Stimulated activated CD4-positive, alpha-beta T cell treated with anti-CD3 and anti-CD28 coated beads, TNF-alpha, amount 100 ng/mL, for 24 hours (primary cell): ENCODE results near the gene CARS1.

Experiments used
- DNase-seq, 3 experiments: peaks; one replicate each; pipeline ENCODE4 v3.0.0-alpha.2; 2020; ENCODE audit warnings: low read depth in 3 of 3

The CARS1 gene

DNA sequence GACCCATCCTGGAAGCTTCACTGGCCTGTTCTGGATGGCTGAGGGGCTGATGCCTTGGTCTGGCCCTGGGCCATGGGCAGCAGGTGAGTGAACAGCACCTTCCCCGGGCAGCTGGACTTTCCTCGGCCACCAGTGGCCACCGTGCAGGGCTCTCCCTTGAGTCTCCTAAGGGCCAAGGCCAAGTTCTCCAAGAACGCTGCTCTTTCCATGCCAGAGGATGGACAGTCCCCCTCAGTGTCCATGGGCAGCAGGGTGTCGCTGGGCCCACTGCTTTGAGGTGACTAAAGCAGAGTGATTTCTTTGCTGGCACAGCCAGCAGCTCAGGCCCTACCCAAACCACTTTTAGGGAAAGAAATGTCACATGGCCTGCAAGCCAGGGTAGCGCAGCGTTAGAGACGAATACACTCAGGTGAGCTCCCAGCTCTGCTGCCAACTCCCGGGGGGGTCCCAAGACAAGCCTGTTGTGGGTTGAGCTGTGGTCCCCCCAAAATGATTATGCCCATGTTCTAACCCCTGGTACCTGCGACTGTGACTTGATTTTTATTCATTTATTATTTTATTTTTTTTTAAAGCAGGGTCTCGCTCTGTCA is 3.3 kb upstream of the CARS1 start:
- no peak for DNase-seq

DNA sequence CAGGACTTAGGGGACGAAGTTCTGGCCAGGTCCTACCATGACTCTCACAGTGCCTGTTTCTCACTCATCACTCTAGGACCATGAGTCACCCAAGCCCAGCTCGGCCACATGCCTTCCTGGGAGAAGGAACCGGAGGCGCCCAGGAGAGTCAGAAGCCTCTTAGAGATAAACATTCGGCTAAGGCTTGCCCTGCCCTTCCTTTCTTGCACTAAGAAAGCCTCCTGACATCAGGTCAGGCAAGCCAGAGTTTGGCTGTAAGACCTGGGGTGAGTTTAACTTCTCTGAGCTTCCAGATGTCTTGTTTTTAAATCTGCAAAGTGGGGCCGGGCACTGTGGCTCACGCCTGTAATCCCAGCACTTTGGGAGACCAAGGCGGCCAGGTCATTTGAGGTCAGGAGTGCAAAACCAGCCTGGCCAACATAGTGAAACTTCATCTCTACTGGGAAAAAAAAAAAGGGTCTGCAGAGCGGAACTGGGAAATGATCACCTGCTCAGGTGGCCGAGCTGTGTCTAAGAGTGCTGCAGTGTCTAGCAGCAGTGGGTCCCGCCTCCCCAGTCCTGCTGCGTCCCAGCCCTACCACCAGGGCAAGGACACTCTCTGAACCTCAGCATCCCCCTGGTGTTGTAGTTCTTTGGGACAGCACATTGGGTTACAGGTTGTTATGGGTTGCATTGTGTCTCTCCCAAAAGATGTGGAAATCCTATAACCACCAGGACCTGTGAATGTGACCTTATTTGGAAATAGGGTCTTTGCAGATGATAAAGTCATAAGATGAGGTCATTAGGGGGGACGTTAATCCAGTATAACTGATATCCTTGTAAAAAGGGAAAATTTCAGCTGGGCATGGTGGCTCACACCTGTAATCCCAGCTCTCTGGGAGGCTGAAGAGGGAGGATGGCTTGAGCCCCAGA is 1.8 kb upstream of the CARS1 start:
- DNase-seq, result no peak

DNA sequence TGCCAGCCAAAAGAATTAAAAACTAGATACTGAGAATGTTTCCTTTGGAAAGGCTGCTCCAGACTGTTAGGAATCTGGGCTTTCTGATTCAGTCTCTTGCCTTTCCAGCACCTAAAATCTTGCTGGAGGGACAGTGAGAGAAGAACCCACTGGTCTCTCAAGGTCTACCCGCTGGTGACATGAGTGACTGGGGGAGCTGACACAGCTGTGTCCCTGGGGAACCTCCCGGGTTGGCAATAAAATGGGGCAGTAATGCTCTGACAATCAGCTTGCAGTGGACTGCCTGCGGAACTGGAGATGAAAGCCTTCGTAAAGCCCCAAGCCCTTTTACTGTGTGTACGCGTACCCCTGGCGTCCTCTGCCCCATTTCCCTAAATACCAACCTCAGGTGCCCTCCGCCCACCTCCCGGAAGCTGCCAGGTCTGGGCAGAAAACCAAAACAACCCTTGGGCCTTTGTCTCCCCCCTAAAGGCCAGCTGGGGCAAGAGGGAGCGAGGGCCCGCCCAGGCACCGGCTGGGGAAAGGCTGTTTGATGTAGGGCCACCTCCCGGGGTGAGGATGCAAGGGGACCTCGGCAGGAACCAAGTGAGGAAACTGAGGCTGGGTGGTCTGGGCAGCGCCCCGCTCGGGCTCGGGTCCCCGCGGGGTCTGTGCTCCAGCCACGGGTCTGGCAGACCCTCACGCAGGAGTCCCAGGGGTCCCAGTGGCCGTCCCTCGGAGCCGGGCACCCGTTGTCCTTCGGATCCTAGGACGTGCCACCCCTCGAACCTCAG is 741 bp downstream of the CARS1 start:
- DNase-seq, result peak in 1 of 3 experiments; percentile 22

DNA sequence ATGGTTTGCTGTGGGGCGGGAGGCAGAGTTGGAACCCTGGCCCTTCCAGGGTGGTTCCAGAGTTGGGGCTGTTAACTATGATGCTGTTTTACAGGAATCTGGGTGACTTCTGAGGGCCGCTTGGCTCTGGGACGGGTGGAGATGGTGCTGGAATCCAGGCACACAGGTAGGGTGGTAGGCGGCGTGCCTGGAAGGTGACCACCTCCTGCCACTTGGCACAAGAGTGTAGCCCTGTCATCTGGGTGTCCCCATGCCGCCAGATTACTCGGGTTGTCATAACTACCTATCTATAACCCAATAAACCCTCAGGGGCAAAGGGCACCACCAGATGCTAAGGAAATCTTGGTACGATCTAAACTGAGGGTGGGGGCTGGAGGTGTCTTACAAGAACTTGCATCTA is 1.3 kb downstream of the CARS1 start:
- no peak for DNase-seq

DNA sequence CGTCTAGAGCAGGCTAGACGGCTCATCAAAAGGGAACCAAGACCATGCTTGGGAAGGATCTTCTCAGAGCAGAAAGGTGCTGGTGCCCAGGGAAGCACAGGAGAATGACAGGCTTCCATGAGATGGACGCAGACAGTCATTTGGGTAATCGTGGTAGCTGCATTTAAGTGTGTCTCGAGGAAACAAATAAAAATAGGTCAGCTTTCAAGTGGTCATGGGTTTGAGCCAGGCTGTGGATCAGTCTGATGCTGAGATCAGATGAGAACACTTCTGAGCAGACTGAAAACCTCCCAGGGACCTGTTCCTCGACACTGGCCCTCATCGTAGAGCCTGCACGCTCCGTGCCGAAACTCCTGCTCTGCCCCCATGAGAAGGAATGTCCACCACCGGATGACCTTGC is 4.7 kb downstream of the CARS1 start:
- DNase-seq, result no peak

DNA sequence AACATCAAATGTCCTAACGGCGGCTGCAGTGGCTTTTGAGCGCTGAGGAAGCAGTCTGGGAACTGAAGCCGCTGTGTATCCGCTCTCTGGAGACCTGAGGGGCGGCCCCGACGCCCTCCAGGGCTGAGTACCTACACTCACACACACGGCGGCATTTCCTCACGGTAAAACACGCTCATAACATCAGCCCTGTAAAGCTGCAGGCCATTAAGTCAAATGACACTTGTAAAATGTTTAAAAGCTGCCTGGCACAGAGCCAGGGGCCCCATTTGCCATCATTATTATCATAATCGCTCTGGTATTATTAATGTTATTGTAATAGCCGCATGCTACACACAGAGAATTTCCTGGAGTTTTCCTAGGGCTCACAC is 5.1 kb downstream of the CARS1 start:
- DNase-seq, result no peak

DNA sequence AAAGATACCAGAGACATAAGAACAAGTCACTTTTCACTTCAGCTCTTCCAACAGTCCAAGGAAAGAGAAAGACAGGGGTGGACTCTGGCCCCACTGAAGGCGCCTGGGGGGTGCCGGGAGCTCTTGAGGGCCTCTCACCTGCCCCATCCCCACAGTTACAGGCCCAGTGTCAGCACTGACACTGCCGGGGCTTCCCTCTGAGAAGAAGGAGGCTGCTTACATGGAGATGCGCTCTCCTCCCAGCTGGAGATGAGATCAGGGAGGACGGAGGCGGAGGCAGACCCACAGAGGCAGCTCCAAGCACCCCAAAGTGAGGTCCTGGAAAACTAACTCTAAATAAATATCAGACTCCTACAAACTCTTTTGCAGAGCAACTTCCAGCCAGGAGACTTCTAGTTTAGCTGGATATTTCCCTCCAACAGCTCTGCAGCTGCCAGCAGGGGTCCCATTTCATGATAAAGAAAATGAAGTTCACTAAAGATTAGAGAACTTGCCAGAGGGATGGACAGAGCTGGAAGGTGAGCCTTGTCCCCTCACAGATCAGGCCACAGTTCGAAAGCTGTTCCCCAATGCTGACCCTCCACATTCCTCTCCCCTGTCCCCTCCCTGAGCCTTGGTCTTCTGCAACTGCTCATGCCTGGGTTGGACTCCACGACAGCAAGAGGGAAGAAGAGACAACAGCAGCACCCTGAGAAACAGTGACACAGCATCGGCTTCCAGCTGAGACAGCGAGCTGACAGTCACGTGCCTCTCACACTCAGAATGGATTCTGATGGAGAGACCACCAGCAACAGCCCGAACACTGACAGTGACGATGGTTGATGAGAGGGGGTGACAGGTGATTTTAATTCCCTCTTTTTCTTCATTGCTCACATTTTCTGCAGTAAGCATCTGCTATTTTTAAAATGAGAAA is 5.8 kb downstream of the CARS1 start:
- no peak for DNase-seq

DNA sequence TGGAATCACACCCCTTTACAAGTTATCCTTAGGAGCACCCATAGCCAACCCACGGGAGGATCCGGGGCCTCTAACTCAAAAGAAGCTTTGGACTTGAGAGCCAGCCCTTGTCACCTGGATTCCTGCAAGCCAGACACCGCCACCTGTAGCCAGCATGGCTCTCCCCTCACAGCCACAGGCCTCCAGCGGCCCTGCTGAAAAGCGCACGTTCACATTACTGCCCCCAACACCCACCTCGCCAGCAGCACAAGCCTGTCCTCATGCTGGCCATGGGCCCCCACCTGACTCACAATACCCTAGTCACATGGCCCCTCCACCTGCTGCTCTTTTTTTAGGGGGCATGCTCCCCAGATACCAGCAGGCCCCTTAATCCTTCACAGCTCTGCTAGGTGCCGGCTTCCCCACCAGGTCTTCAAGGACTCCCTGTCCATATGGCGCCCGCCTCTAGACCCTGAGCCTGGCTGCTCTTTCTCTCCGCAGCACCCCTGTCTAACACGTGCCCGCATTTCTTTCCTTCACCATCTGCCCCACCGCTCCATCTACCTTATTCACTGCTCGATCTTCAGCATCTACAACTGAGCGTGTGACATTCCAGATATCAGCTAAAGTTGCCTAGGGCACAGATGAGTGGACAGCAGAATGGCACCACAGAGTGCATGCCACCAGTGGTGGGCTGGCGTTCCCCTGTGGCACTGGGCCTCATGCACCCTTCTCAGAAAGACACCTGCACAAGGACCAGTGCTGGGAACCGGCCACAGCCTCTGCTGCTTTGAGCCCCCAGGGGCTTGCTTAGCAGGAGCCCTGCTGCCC is 6.6 kb downstream of the CARS1 start:
- no peak for DNase-seq

DNA sequence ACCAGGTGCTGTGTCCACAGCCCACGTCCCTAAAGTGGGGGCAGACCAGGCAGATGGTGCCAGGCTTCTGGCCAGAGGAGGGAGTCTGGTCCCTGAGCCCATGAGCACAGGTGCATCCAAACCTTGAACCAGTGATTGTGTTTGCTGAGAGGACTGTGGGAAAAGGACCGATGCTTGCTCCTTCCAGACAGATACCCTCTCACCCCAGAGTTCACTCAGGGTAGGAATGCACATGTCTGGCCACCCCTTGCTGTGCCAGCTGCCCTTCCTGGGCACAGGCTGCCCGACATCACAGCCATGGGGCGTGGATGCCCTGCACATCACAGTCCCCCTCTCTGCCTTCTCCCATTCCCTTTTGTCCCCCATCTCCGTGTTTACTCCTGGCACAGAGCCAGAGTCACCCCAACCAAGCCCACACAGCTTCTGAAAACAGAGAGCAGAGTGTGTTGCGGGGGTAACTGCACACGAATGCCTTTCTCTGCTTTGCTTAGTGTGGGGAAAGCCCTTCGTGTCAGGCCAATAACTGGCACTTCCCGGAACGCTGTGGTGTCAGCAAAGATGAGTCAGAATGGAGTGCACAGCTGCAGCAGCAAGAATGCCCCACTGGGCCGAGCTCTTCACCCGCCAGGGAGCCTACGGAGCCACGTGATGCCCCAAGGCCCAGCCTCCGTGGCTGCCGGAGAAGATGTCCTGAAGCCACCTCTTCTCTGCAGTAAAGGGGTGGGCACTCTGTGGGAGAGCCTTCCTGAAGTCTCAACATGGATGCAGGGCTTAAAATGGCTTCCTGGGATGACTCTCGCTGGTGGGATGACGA is 7.6 kb downstream of the CARS1 start:
- DNase-seq, result peak in 2 of 3 experiments; percentile 55 to 56

DNA sequence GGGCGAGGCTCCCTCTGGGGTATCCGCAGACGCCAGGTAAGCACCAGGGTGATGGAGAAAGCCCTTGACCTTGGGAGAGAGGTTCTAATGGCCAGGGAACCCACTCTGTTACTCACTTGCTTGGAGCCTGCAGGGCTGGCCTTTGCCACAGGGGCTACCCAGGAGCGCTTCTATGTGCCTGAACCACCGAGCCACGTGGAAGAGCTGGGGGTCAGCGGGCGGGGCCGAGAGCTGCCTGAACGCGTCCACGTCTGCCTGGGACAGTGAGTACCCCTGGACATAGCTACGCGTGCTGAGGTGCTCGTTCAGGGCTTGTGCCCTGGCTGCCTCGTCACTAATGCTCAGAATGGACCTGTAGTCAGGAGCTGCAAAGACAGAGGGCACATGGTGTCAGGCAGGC is 9.6 kb downstream of the CARS1 start:
- DNase-seq, result no peak

DNA sequence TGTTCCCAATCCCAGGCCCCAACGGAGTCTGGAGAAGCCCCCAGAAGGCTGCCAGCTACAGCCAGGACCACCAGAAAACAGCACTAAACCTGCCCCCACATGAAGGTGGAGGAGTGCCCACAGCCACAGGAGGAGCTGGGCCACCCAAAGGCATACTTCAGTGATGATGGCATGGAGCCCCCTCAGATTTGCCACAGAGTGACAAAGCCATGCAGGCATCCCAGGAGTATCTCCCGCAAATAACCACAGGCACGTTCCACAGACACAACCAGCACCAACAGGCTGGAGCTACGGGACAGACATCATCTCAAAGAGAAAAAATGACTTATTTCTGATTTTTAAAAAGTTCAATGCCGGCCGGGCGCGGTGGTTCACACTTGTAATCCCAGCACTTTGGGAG is 10.6 kb downstream of the CARS1 start:
- no peak for DNase-seq

DNA sequence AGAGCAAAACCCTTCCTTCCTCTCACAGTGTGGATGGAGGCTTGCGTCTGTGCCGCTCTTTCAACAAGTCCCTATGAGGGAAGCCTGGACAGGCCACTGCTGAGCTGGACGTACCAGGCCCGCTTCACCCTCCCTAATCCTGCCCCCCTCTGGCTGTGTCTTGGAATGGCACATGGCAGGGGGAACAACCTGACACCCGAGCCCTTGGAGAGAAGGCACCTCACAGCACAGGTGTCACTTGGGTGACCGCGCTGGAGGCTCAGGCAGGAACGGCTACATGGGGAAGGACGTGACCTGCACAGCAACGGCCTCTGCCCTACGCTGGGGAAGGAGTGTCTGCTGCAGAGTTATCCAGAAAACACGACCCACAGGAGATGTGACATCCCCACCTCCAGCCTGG is 11.0 kb downstream of the CARS1 start:
- no peak for DNase-seq

DNA sequence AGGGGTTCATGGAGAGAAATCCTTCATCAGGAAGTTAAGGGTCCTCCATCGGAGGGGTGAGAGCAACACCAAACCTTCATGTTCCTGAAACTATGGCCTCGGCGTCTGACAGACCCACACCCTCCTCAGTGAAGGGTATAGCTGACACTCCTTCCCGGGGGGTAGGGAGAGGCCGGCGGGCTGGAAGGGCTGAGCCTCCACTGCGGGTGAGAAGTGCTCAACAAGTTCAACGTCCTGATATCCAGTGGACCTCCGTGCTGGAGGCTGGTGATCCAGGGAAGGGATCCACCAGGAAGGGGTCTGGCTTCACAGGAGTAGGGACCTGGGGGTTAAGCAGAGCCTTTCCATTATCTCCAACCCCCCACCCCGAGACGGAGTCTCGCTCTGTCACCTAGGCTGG is 12.3 kb downstream of the CARS1 start:
- DNase-seq, result no peak

DNA sequence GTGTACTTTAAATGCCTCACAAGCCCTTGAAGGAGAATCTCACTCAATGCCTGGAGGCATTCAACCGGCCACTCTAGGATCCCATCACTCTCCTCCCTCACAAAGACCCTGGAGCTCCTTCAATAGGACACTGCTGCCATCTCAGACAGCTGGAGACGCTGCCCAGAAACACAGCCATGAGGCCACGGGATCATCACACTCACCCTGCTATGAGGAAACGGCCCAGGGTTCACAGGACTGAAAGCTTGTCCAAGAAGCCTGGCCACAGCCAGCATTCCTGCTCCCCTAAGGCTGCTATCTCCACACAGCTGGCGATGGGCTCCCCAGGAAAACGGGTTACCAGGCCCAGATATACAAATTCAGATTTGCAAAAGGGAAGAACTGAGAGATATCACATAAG is 13.2 kb downstream of the CARS1 start:
- no peak for DNase-seq

DNA sequence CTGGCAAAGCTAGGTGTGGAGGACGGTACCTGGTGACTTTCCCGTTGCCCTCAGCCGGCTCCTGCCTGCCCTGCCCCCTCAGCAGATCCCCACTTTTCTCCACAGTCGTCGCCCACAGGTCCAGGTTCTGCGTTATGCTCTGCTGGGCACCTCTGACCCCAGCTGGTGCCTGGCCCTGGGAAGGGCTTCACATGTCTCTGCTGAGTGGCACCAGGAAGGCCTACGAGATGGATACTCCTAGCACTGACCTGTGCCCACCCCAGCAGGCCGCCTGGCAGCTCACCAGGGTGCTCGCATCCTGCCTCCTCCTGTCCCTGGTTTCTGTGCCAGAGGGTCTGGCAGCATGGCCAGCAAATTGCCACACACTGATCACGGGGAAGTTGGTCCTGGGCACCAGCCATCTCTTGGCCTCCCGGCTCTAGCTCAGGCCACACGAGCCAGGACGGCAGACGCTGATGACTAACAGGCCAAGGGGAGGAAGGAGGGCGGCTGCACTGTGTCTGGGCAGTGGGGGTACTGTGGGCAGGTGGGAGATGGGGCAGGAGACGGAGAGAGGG is 13.8 kb downstream of the CARS1 start:
- no peak for DNase-seq

DNA sequence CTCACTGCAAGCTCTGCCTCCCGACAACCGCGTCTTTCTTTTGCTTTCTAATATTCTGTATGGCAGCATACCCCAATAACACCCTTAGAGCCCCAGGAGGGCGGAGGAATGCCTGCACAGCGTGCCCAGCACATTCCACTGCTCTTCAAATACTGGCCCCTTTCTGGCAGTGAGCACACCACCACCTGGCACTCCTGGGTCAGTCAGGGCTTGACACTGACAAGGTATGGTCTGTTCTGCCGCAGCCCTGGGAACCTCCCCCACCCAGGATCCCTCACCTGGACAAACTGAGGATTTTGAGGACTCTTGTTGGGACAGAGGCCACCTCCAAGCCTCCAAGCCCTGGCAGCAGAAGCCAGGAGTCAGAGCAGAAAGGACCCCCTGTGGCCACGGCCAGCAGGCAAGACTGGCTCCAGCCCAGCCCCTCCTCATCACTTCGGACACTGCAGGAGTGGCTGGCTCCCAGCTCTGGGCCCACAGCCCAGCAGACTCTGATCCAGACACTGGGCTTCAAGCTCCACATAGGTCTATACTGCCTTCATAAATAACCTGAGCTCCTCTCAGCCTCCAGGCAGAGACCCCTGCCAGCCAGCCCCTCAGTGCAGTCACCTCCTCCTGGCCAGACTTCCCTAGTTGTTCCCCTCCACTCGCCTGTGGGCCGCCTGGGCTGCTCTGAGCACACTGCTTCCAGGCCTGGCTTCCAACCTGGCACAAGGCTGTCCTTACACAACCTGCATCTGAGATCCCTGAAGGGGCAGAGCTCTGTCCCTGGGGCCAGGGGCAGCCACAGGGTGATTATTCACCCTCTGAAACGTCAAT is 14.5 kb downstream of the CARS1 start:
- no peak for DNase-seq

DNA sequence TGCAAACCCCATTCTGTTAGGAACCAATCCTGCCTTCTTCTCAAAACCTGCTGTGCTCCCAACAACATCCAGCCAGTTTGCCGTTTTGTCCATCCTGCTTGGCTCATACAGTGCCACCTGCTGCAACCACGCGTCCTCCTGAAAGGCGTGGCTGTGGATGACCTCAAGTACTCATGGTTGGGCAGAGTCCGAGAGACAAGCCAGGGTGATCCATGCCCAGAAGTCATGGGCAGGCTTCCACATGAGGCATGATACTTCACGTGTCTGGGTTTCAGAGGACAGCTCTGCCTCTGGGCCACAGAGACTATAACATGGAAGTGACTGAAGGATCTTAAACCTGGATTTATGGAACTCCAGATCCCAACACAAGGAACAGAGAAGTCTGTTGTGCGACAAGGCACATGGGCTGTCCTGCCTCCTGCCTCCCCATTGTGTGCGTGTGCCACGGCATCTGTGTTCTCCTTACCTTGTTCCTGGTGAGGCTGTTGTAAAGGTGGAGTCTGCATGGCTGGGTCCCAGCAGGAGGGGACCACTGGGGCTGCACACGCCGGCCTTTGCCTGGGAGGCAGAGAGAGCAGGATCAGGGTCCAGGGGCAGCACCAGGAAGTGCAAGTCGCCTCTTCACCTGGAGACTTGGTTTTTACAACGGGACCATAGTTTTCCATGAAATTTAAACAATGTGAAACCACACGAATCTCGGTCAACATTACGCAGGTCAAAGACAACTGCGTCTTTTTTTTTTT is 15.4 kb downstream of the CARS1 start:
- DNase-seq, result no peak

DNA sequence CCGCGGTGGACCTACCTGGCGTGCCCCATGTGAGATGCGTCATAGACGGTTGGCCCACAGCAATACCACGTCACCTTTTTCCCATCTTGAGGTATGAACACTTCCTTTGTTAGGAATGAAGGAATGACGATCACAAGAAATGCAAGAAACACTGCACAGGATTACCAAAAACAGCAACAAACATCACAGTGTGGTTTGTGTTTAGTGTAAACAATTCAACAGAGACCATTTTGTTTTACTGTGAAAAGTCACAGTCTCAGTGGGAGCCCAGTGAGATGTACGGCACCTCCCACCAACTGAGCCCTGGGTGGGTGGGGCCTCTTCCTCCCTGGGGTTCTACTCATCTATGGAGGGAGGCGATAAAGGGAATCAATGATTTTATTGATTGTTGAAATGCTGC is 16.3 kb downstream of the CARS1 start:
- DNase-seq, result no peak
